Esophagus squamous epithelium (tissue), 5 donors: ENCODE measurements around the gene ICAM2. TPM values are rescaled to one million over a fixed set of nuclear protein-coding genes. Genes with fewer than 3 reads are reported as not detected.
A peak's percentile ranks its signal among the peaks of the same experiment; 100 is the strongest.

Experiments
- DNase-seq: peaks from one replicate; lab custom pipeline; 2025; lab: John Stamatoyannopoulos, UW
- H3K27ac ChIP-seq, 4 donors: fragments of 200-600 bp; sonication (generic); one replicate each; pipeline ENCODE4 v1.5.1; 2016 to 2019; ENCODE audit warnings: mild to moderate bottlenecking in 1 of 4
- H3K27me3 ChIP-seq, 4 donors: fragments of 200-600 bp; sonication (generic); 1 replicate in 3 of 4; 2 replicates in 1 of 4; pipeline versions ENCODE4 v1.5.1 to v1.6.0; 2017 to 2021; ENCODE audit warnings: antibody characterized with exemption in 1 of 4
- H3K36me3 ChIP-seq, 3 donors: fragments of 200-600 bp; sonication (generic); one replicate each; pipeline ENCODE4 v1.5.1; 2016 to 2019
- H3K4me1 ChIP-seq, 3 donors: fragments of 200-600 bp; sonication (generic); one replicate each; pipeline ENCODE4 v1.5.1; 2017 to 2019
- H3K4me3 ChIP-seq, 4 donors: fragments of 200-600 bp; sonication (generic); 1 replicate in 3 of 4; 2 replicates in 1 of 4; pipeline ENCODE4 v1.5.1; 2016 to 2019; ENCODE audit warnings: mild to moderate bottlenecking in 2 of 4, moderate library complexity in 1 of 4
- H3K9me3 ChIP-seq, 3 donors: fragments of 200-600 bp; sonication (generic); one replicate each; pipeline ENCODE4 v1.5.1; 2016 to 2019
- CTCF ChIP-seq, 6 experiments: fragments of 450-650 bp in 4 of 6; fragments of 200-600 bp in 2 of 6; sonication (generic) in 2 of 6; IDR thresholded peaks; one replicate each; pipeline ENCODE4 v1.5.1; 2016 to 2019; ENCODE audit warnings: antibody characterized with exemption in 6 of 6, mild to moderate bottlenecking in 4 of 6, moderate library complexity in 4 of 6
- POLR2A ChIP-seq, 4 donors: fragments of 450-650 bp; IDR thresholded peaks; one replicate each; pipeline ENCODE4 v1.6.1; 2017; ENCODE audit warnings: antibody characterized with exemption in 4 of 4, mild to moderate bottlenecking in 4 of 4, moderate library complexity in 3 of 4
- WGBS, 2 donors: methylation state at CpG; one replicate each; pipeline ENCODE4 v1.1.5; 2018; 5-methylcytosine and 5-hydroxymethylcytosine counted together
- intact Hi-C: fragments of 100-400 bp; cut with DNase I; formaldehyde crosslinking; loops from one replicate; pipeline ENCODE4 v1.15.0; 2022
- total RNA-seq, 4 donors: library from RNA; depleted of rRNA; stranded (reverse); fragments of >200 nt; gene quantifications; one replicate each; pipeline ENCODE4 v1.1.0, GENCODE V29; 2016
- donor health status: DM: yes; HTN: yes; CAD: no.

Gene ICAM2
- total RNA-seq, 4 donors from 2014 or later = 2.8 to 28.8 (median 11.8) TPM; not detected in 1

- Histone ChIP-seq H3K36me3 (no peaks in the 10 kb centered on the region), H3K9me3 (no peaks in the 10 kb centered on the region), H3K27ac (peak overlapping the region in 3 of 4 donors; percentile 57 to 72 (median 67)), H3K4me3 (peak overlapping the region in 1 of 4 donors; percentile 42), H3K4me1 (peaks cover 0 to 50% (median 25%) of the 10 kb centered on the region in 3 donors), H3K27me3 (no peaks in the 10 kb centered on the region)
- intact Hi-C loops = no loop called here
- 60 to 72% methylated on average over 1 to 6 of the region's 13 CpGs for WGBS, 2 donors
- TF ChIP-seq POLR2A (IDR thresholded peaks at IDR 0.05) (peak in 1 of 4 donors; percentile 10), CTCF (IDR thresholded peaks at IDR 0.05) (no peak)
- no peak for DNase-seq
Measured at GRCh38 chr17:64006361-64007088, 13.9 kb downstream of the ICAM2 start.

GRCh38 chr17:64005734-64006167 is 14.7 kb downstream of the ICAM2 start:
- 53% methylated on average over 3 of the region's 6 CpGs; no CpG with 5 or more reads in 1 of the 2 donors for WGBS, 2 donors
- no peaks in the 10 kb centered on the region for H3K36me3 ChIP-seq
- intact Hi-C loops = no loop called here
- H3K4me1 ChIP-seq = peaks cover 0 to 50% (median 30%) of the 10 kb centered on the region in 3 donors
- DNase-seq = no peak
- peak overlapping the region in 2 of 4 donors; percentile 67 to 72 for H3K27ac ChIP-seq
- TF ChIP-seq CTCF (IDR thresholded peaks at IDR 0.05) = no peak
- no peak for TF ChIP-seq POLR2A (IDR thresholded peaks at IDR 0.05)
- no peaks in the 10 kb centered on the region for H3K9me3 ChIP-seq
- H3K27me3 ChIP-seq = peaks cover 0 to 3% (median 0%) of the 10 kb centered on the region in 4 donors
- peak overlapping the region in 1 of 4 donors; percentile 42 for H3K4me3 ChIP-seq

- Histone ChIP-seq H3K36me3 (no peaks in the 10 kb centered on the region), H3K4me3 (peak overlapping the region in 1 of 4 donors; percentile 42), H3K27me3 (peaks cover 0 to 6% (median 0%) of the 10 kb centered on the region in 4 donors), H3K9me3 (no peaks in the 10 kb centered on the region), H3K27ac (peak overlapping the region in 2 of 4 donors; percentile 67 to 72), H3K4me1 (peaks cover 0 to 50% (median 30%) of the 10 kb centered on the region in 3 donors)
- 66 to 70% methylated on average over 11 to 13 of the region's 19 CpGs for WGBS, 2 donors
- DNase-seq = no peak
- TF ChIP-seq POLR2A (IDR thresholded peaks at IDR 0.05) = no peak
- TF ChIP-seq CTCF (IDR thresholded peaks at IDR 0.05) = no peak
- intact Hi-C loops = no loop called here
Measured at GRCh38 chr17:64004903-64005733, 15.3 kb downstream of the ICAM2 start.

GRCh38 chr17:64004218-64004770 is 16.1 kb downstream of the ICAM2 start:
- no peak for DNase-seq

More at GRCh38 chr17:64004218-64004770, 16.1 kb downstream of the ICAM2 start:
- TF ChIP-seq POLR2A (IDR thresholded peaks at IDR 0.05) = no peak
- no peak for TF ChIP-seq CTCF (IDR thresholded peaks at IDR 0.05)
- Histone ChIP-seq H3K9me3 (no peaks in the 10 kb centered on the region), H3K4me3 (no peak overlapping the region), H3K36me3 (no peaks in the 10 kb centered on the region), H3K27ac (peak overlapping the region in 1 of 4 donors; percentile 72), H3K4me1 (peaks cover 0 to 42% (median 29%) of the 10 kb centered on the region in 3 donors), H3K27me3 (peaks cover 0 to 14% (median under 1%) of the 10 kb centered on the region in 4 donors)
- 90 to 96% methylated on average over 4 to 6 of the region's 7 CpGs for WGBS, 2 donors
- intact Hi-C loops = no loop called here
